Neuron (in vitro differentiated cells): ENCODE data around the gene SAP25.

Source experiments
- H2AFZ ChIP-seq: one replicate; pipeline ENCODE4 v1.6.1; 2013; ENCODE audit warnings: low read depth, mild to moderate bottlenecking, inconsistent platforms, low read length, moderate library complexity
- H3K27me3 ChIP-seq: one replicate; pipeline ENCODE4 v1.6.1; 2013; ENCODE audit warnings: low read length; ENCODE audit not compliant: insufficient read depth
- H3K36me3 ChIP-seq: one replicate; pipeline ENCODE4 v1.6.1; 2013; ENCODE audit warnings: low read length; ENCODE audit not compliant: insufficient read depth
- H3K4me1 ChIP-seq: one replicate; pipeline ENCODE4 v1.6.1; 2013; ENCODE audit warnings: low read length; ENCODE audit not compliant: insufficient read depth
- H3K4me3 ChIP-seq: 2 replicates; pipeline ENCODE4 v1.5.1; 2013; ENCODE audit warnings: mild to moderate bottlenecking, low read length, moderate library complexity
- H3K9me3 ChIP-seq: one replicate; pipeline ENCODE4 v1.6.1; 2013; ENCODE audit warnings: low read length

Gene SAP25

DNA sequence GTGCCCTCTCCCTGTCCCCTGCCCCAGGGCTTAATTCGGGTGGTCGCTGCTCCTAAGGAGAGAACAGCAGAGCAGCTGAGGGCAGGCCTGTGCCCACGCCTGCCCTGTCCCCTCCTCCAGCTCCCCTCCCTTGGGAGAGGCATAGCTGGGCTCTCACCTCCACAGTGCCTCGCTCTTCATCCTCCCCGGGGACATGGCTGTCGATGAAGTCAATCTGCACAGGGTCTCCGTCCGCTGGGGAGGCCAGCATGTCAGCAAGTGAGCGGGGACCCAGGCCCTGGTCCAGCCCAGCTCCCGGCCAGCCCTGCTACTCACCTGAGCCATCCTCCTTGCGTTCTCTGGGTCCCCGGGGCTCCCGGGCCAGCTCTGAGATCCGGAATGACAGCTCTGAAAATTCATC, 3.8 kb upstream of the SAP25 start:
- no peaks in the 10 kb centered on the region for H3K9me3 ChIP-seq
- H3K4me1 ChIP-seq, result peaks cover 4% of the 10 kb centered on the region
- no peak overlapping the region for H2AFZ ChIP-seq
- H3K27me3 ChIP-seq, result no peaks in the 10 kb centered on the region
- H3K36me3 ChIP-seq, result peaks cover 62% of the 10 kb centered on the region
- no peak overlapping the region for H3K4me3 ChIP-seq

DNA sequence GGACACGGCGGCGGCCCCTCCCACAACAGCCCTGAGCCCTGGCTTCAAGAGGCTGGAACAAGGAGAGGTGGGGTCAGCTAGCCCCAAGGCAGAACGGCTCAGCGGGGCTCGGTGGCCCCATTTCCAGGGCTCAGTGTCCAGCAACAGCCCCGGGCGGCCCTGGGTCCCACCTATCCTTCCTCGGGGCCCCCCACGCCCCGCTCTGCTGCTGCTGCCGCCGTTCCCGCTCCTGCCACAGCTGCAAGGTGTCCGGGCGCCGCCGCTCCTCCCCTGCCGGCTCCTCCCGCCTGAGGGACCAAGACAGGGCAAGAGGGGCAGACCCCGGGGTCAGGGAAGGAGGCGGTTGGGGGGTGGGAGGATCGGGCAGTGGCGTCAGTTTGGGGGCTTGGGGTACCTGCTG, 3.4 kb upstream of the SAP25 start:
- no peaks in the 10 kb centered on the region for H3K9me3 ChIP-seq
- no peak overlapping the region for H3K4me3 ChIP-seq
- peaks cover 59% of the 10 kb centered on the region for H3K36me3 ChIP-seq
- H3K4me1 ChIP-seq, result peaks cover 8% of the 10 kb centered on the region
- H2AFZ ChIP-seq, result no peak overlapping the region
- no peaks in the 10 kb centered on the region for H3K27me3 ChIP-seq

DNA sequence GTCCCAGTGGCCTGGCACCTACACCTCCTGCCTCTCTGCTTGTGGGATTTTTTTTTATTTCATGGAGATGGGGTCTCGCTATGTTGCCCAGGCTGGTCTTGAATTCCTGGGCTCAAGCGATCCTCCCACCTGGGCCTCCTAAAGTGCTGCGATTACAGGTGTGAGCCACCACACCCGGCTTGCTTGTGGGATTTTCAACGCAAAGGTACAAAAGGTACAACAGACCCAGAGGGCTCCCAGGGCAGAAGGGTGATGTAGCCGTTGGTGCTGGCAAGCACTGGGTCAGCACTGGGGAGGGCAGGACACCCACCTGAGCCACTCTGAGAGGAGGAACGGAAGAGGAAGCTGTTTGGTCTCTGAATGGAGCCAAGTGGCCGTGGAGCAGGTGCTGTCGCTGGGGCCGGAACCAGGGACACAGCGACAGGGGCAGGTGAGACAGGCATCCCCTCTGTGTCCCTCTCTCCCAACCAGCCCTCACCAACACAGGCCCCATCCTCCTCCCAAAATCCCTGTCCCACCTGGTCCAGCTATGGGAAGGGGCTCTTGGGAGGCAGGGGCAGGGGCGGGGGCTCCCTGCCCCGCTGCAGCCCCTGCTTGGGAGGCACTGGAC, 2.8 kb upstream of the SAP25 start:
- no peak overlapping the region for H2AFZ ChIP-seq
- H3K36me3 ChIP-seq, result peaks cover 53% of the 10 kb centered on the region
- no peaks in the 10 kb centered on the region for H3K9me3 ChIP-seq

DNA sequence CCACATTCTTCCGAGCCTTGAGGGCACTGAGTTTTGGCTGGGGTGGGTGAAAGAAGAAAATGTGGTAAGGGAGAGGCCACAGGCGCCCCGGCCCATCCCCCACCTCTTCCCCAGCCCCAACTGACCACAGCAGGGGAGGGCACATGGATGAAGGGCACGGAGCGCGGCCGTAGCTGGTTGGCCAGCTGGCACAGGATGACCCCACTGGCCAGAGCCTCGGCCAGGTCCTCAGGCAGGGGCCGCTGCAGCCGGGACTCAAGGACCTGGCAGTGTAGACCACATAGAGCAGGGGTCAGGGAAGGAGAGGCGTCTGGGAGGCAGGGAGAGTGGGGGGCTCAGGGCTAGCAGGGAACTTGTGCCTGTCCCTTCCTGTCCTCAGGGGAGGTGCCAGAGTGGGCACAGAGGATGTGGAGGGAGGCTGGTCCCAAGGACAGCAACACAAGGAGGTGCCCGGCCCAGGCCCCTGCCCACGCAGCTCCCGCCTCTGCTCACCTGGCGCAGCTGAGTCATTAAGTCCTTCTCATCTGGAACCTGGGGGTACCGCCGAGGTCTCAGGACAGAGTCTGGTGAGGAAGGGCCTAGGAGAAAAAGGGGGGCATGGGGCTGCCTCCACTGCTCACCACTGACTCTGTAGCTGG, 2.2 kb upstream of the SAP25 start:
- peaks cover 13% of the 10 kb centered on the region for H3K4me1 ChIP-seq
- peaks cover 47% of the 10 kb centered on the region for H3K36me3 ChIP-seq
- H3K4me3 ChIP-seq, result no peak overlapping the region
- H3K27me3 ChIP-seq, result no peaks in the 10 kb centered on the region
- H2AFZ ChIP-seq, result no peak overlapping the region
- no peaks in the 10 kb centered on the region for H3K9me3 ChIP-seq

More for the DNA sequence above, 2.8 kb upstream of the SAP25 start:
- Histone ChIP-seq H3K27me3 (no peaks in the 10 kb centered on the region), H3K4me1 (peaks cover 13% of the 10 kb centered on the region), H3K4me3 (no peak overlapping the region)

DNA sequence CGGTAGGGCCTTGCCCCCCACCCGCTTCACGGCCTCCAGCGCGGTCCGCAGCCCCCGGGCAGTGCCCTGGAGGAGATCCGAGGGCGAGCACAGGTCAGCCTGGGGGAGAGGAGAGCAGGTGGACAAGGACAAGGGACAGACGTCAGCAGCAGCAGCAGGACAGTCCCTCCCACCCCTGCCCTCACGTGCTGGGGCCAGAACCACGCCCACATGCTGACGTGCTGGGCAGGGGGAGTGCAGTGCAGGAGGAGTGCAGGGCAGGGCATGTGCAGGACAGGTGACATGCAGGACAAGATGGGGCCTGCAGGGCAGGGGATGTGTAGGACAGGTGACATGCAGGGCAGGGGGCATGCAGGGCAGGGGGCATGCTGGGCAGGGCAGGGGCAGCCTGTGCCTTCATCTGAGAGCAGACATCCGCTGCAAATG, 1.5 kb upstream of the SAP25 start:
- Histone ChIP-seq H2AFZ (no peak overlapping the region), H3K9me3 (no peaks in the 10 kb centered on the region), H3K4me1 (peaks cover 14% of the 10 kb centered on the region), H3K4me3 (no peak overlapping the region), H3K27me3 (no peaks in the 10 kb centered on the region), H3K36me3 (peaks cover 41% of the 10 kb centered on the region)

DNA sequence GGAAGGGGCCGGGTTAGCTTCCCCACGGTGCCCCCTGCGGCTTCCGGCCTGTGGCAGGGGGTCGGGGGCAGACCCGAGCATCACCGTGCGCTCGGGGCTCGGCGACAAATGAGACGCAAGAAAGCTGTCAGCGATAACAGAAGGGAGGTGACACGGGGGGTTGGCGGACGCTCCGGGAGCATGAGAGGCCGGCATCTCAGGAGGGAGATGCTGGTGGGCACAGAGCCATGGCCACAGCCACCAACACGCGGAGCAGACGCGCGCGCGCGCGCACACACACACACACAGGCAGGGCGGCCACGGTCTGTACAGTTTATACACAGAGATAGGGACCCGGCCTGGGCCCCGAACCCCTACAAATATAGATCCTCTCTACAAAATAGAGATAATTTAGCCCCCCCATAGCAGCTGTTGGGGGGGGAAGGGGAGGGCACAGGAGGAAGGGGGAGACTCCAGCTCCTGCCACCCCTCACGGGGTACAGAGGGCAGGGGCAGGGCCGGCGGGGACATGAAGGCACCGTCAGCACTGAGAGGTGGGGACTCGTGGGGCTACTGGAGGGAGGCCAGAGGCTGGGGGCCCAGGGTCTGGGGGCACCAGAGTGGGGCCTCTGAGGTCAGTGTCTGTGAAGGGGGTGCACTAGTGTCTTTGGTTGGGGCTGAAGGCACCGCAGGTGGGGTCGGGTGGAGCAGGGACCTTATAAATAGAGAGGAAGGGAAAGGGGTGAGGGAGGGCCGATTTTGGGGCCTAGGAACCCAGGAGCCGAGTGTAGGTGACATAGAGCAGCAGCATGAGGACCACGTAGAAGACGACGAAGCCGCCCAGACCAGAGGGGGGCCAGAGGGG, 884 bp upstream of the SAP25 start:
- Histone ChIP-seq H2AFZ (no peak overlapping the region), H3K4me1 (peaks cover 19% of the 10 kb centered on the region), H3K4me3 (no peak overlapping the region), H3K27me3 (no peaks in the 10 kb centered on the region), H3K36me3 (peaks cover 35% of the 10 kb centered on the region), H3K9me3 (no peaks in the 10 kb centered on the region)

DNA sequence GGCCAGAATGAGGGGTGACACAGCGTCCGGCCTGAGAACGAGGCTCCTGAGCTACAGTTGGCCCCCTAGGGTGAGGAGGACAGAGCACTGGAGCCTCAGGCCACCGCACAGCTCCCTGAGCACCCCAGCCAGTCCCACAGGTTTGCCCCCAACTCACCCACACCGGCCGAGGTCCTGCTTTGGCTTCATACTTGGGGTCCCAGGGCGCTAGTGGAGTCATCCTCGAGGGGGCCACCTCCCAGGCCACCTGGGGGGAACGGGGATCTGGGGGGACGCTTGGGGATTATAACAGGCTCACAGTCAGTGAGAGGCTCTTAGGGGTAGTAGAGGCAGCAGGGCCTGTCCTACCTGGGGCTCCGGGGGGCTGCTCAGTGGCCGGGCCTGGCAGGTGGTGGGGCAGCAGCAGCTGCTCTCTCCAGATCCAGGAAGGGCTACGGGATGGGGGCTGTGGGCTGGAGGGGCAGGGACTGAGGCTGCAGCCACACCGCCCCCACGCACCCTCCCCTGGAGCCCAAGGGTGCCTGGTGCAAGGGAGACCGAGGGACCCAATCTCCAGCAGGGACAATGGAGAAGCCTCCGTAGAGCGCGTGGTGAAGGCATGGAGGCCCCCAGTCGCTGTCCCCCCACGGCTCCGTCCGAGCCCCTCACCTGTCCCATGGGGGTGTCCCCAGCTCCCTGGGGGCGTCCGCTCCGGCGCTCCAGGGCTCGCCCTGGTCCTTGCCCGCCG, 588 bp downstream of the SAP25 start:
- Histone ChIP-seq H3K36me3 (peaks cover 27% of the 10 kb centered on the region), H3K4me1 (peaks cover 31% of the 10 kb centered on the region), H3K9me3 (no peaks in the 10 kb centered on the region), H3K27me3 (no peaks in the 10 kb centered on the region), H3K4me3 (no peak overlapping the region), H2AFZ (no peak overlapping the region)

DNA sequence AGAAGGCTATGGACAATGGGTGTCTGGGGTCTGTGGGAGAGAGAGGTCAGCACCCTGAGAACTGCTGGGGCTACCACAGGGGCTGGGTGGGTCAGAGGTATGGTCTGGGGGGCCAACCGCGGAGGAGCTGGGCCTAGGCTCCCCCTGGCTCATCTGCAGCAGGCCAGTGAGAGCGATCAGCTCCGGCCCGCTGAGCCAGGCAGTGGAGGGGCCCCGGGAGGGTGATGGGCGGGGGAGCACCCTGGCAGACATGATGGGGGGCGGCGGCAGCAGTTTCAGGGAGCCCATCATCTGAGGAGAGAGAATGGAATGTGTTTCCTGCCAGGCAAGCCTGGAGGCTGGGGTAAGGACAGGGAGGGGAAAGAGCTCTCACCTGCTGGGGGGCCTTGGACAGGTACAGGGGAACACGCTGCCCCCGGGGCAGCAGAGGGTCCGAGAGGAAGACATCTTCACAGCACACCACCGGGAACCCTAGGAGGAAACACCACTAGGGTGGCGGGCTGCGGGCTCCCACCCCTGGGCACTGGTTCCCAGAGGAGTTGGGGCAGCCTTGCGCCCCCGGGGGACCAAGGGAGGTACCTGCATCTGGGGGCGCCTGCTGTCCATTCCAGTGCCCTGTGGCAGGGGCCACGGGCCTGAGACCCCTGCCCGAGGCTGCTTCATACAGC, 1.3 kb downstream of the SAP25 start:
- H3K4me3 ChIP-seq, result no peak overlapping the region
- H3K27me3 ChIP-seq, result no peaks in the 10 kb centered on the region
- no peaks in the 10 kb centered on the region for H3K9me3 ChIP-seq
- no peak overlapping the region for H2AFZ ChIP-seq
- peaks cover 38% of the 10 kb centered on the region for H3K4me1 ChIP-seq
- H3K36me3 ChIP-seq, result peaks cover 20% of the 10 kb centered on the region

DNA sequence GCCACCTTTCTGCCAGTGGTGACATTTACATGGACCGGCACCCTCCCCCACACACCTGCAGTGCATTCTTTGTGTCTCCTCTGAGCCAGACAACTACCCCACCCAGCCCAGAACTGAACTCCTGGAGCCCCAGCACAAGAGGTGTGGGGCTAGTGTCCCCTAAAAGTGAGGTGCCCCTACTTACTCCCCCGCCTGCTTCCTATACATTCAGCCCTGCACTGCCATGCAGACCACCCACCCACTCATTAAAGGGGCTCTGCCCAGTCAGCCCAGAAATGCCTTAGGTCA, 1.9 kb downstream of the SAP25 start:
- Histone ChIP-seq H2AFZ (no peak overlapping the region), H3K4me1 (peaks cover 42% of the 10 kb centered on the region), H3K27me3 (no peaks in the 10 kb centered on the region), H3K36me3 (peaks cover 17% of the 10 kb centered on the region), H3K4me3 (no peak overlapping the region), H3K9me3 (no peaks in the 10 kb centered on the region)

DNA sequence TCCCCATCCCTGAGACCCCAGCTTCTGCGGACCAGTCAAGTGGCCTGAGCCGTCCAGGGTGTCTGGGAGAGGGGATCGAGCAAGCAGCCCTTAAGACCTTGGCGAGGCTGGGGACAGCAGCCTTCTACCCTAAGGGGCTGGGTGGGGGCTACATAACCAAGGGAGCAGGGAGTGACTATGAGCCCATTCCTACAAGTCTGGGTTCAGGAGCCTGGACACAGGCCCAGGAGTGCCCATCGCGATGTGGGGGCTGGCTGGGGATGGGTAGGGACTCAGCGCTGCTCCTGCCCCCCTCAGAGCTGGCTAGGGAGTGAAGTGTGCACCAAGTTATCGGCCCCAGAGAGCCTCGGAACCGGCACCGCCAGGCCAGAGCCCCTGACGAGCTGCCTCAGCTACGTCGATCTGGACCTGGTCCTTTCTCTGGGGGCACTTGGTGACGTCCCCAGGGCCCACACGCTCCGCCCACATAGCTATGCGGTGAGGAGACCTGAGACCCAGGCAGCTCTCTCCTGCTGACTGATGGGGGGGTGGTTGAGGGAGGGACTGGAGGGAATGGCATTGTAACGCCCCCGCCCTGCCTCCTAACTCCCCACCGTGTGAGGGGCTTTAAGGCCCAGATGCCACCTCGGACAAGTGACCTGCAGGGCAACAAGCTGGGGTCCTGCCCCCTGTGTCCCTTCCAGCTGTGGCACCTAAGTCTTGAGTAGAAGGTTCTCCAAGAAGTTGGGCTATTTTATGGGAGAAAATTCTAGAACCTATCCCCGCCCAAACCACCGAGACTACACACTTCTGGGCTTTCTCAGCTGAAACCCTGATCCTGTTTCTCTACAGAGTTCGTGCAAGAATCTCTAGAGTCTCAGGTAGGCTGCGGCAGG, 2.5 kb downstream of the SAP25 start:
- Histone ChIP-seq H3K4me3 (no peak overlapping the region), H3K36me3 (peaks cover 13% of the 10 kb centered on the region), H3K4me1 (peaks cover 42% of the 10 kb centered on the region), H2AFZ (no peak overlapping the region), H3K9me3 (no peaks in the 10 kb centered on the region), H3K27me3 (no peaks in the 10 kb centered on the region)

DNA sequence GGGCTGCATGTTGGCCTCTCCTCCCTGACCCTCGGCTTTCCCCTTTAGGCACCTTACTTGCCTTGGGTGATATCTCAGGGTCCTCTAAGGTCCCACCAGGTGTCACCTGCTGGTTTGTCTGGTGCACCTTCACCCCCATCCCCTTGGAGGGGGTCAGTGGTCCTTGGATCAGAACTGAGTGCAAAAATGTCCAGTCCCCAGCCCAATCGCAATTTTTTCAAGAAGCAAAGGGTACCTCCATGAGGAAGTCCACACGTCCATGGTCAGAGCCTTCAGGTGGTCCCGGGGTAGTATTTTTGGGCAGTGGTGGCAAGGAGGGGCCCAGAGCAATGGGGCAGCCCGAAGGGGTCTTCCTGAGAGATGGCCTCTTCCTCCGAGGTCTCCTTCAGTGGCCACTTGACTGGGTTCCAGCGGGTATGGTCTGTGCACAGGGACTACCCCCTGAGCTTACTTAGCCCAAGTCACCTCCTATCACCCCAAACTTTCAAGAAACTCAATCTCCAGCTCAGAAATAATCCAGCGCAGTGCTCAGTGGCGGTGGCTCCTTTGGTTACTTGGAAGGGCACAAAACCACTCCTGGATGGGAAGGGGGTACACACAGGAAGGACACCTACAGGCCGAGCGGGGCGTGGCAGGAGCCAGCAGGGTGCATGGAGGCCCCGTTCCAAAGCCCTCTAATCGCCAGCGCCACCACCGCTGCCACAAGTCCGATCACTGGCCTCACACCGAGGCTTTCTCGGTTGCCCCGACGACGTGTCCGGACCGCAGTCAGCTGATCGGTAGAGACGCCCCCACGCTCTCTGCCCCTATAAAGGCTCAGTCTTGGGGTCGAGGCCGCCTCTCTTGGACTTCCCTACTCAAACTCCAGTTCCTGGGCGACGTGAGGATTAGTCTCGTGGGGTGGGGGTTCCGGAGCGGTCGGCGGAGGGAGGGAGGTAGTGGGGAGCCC, 4.5 kb downstream of the SAP25 start:
- no peak overlapping the region for H3K4me3 ChIP-seq
- no peaks in the 10 kb centered on the region for H3K27me3 ChIP-seq
- no peaks in the 10 kb centered on the region for H3K36me3 ChIP-seq
- peaks cover 42% of the 10 kb centered on the region for H3K4me1 ChIP-seq
- H2AFZ ChIP-seq, result no peak overlapping the region
- no peaks in the 10 kb centered on the region for H3K9me3 ChIP-seq
